ENCODE data around the gene DNM2.
"Not testable (repeated sequence)": the region's sequence is repeated elsewhere in the genome, so short reads cannot be mapped to it uniquely, and the experiment has no call there.

Gene DNM2

GRCh38 chr19:10752913-10753704, 35.2 kb downstream of the DNM2 start:
- Histone ChIP-seq H3K4me3 (ENCODE audit: low read length) (no peak overlapping the region), H4K20me1 (ENCODE audit: control insufficient read depth, insufficient read depth, low read depth, low read length) (peaks cover 3% of the 10 kb centered on the region; the same call in 1 of the 2 replicates), H3F3A (ENCODE audit: control insufficient read depth, insufficient read depth) (peaks cover 3% of the 10 kb centered on the region), H3K9me2 (replicated peaks; ENCODE audit: control insufficient read depth, low read length) (no peaks in the 10 kb centered on the region), H3K36me3 (ENCODE audit: control insufficient read depth, low read length) (peaks cover 7% of the 10 kb centered on the region), H3K27ac (ENCODE audit: low read depth, low read length) (no peak overlapping the region), H3K4me1 (ENCODE audit: control insufficient read depth, low read length) (peaks cover 24% of the 10 kb centered on the region), H3K79me2 (ENCODE audit: control insufficient read depth, low read length) (peaks cover 90% of the 10 kb centered on the region), H3K4me2 (ENCODE audit: low read length) (no peak overlapping the region), H3K9me3 (ENCODE audit: control insufficient read depth, insufficient read depth, low read length) (peaks cover 22% of the 10 kb centered on the region; the same call in 1 of the 2 replicates), H3K27me3 (ENCODE audit: control insufficient read depth, low read length) (no peaks in the 10 kb centered on the region)
- TF ChIP-seq EZH2phosphoT487 (IDR thresholded peaks at IDR 0.05; ENCODE audit: borderline replicate concordance, low read length) (no peak), CTCF (IDR thresholded peaks at IDR 0.05; ENCODE audit: low read depth, low read length, poor library complexity, severe bottlenecking) (no peak)

GRCh38 chr19:10756371-10756770, 38.5 kb downstream of the DNM2 start:
- H3F3A ChIP-seq (ENCODE audit: control insufficient read depth, insufficient read depth): peaks cover 11% of the 10 kb centered on the region
- H3K27me3 ChIP-seq (ENCODE audit: control insufficient read depth, low read length): no peaks in the 10 kb centered on the region
- H3K4me2 ChIP-seq (ENCODE audit: low read length): no peak overlapping the region
- peaks cover 76% of the 10 kb centered on the region for H3K79me2 ChIP-seq (ENCODE audit: control insufficient read depth, low read length)
- H4K20me1 ChIP-seq (ENCODE audit: control insufficient read depth, insufficient read depth, low read depth, low read length): peaks cover 3% of the 10 kb centered on the region; the same call in 1 of the 2 replicates
- H3K4me3 ChIP-seq (ENCODE audit: low read length): no peak overlapping the region
- peaks cover 20% of the 10 kb centered on the region for H3K36me3 ChIP-seq (ENCODE audit: control insufficient read depth, low read length)
- H3K9me3 ChIP-seq (ENCODE audit: control insufficient read depth, insufficient read depth, low read length): peaks cover 23% of the 10 kb centered on the region; the same call in 1 of the 2 replicates
- no peaks in the 10 kb centered on the region for H3K9me2 ChIP-seq (replicated peaks; ENCODE audit: control insufficient read depth, low read length)
- H3K27ac ChIP-seq (ENCODE audit: low read depth, low read length): no peak overlapping the region
- peaks cover 40% of the 10 kb centered on the region for H3K4me1 ChIP-seq (ENCODE audit: control insufficient read depth, low read length)
- no peak for TF ChIP-seq EZH2phosphoT487 (IDR thresholded peaks at IDR 0.05; ENCODE audit: borderline replicate concordance, low read length)
- TF ChIP-seq CTCF (IDR thresholded peaks at IDR 0.05; ENCODE audit: low read depth, low read length, poor library complexity, severe bottlenecking): no peak

- Histone ChIP-seq H3K36me3 (ENCODE audit: control insufficient read depth, low read length) (peaks cover 24% of the 10 kb centered on the region), H3K27ac (ENCODE audit: low read depth, low read length) (no peak overlapping the region), H3K4me1 (ENCODE audit: control insufficient read depth, low read length) (peaks cover 35% of the 10 kb centered on the region), H3K27me3 (ENCODE audit: control insufficient read depth, low read length) (no peaks in the 10 kb centered on the region), H4K20me1 (ENCODE audit: control insufficient read depth, insufficient read depth, low read depth, low read length) (0 out of 2 replicates have a peak, but pooled peaks cover 3% of the 10 kb centered on the region), H3K4me2 (ENCODE audit: low read length) (no peak overlapping the region), H3K9me2 (replicated peaks; ENCODE audit: control insufficient read depth, low read length) (no peaks in the 10 kb centered on the region), H3F3A (ENCODE audit: control insufficient read depth, insufficient read depth) (peaks cover 11% of the 10 kb centered on the region), H3K4me3 (ENCODE audit: low read length) (no peak overlapping the region), H3K9me3 (ENCODE audit: control insufficient read depth, insufficient read depth, low read length) (peaks cover 23% of the 10 kb centered on the region; the same call in 1 of the 2 replicates), H3K79me2 (ENCODE audit: control insufficient read depth, low read length) (peaks cover 76% of the 10 kb centered on the region)
- TF ChIP-seq CTCF (IDR thresholded peaks at IDR 0.05; ENCODE audit: low read depth, low read length, poor library complexity, severe bottlenecking): no peak
- TF ChIP-seq EZH2phosphoT487 (IDR thresholded peaks at IDR 0.05; ENCODE audit: borderline replicate concordance, low read length): no peak
Observed at GRCh38 chr19:10756791-10757190, 38.9 kb downstream of the DNM2 start.

GRCh38 chr19:10758050-10758449, 40.2 kb downstream of the DNM2 start:
- Histone ChIP-seq H3F3A (ENCODE audit: control insufficient read depth, insufficient read depth) (peaks cover 11% of the 10 kb centered on the region), H3K79me2 (ENCODE audit: control insufficient read depth, low read length) (peaks cover 74% of the 10 kb centered on the region), H3K9me3 (ENCODE audit: control insufficient read depth, insufficient read depth, low read length) (peaks cover 23% of the 10 kb centered on the region; the same call in 1 of the 2 replicates), H3K4me1 (ENCODE audit: control insufficient read depth, low read length) (peaks cover 23% of the 10 kb centered on the region), H3K36me3 (ENCODE audit: control insufficient read depth, low read length) (peaks cover 32% of the 10 kb centered on the region)
- H3K27me3 ChIP-seq (ENCODE audit: control insufficient read depth, low read length); H3K9me2 ChIP-seq (replicated peaks; ENCODE audit: control insufficient read depth, low read length); H4K20me1 ChIP-seq (ENCODE audit: control insufficient read depth, insufficient read depth, low read depth, low read length); H3K4me3 ChIP-seq (ENCODE audit: low read length); H3K4me2 ChIP-seq (ENCODE audit: low read length); H3K27ac ChIP-seq (ENCODE audit: low read depth, low read length): not testable (repeated sequence)
